NCI-H526 (cell line): ENCODE data around the gene NFIX.

Experiments used
- DNase-seq, 2 experiments: peaks; one replicate each; lab custom pipeline; 2025; lab: John Stamatoyannopoulos, UW

NFIX gene

DNA sequence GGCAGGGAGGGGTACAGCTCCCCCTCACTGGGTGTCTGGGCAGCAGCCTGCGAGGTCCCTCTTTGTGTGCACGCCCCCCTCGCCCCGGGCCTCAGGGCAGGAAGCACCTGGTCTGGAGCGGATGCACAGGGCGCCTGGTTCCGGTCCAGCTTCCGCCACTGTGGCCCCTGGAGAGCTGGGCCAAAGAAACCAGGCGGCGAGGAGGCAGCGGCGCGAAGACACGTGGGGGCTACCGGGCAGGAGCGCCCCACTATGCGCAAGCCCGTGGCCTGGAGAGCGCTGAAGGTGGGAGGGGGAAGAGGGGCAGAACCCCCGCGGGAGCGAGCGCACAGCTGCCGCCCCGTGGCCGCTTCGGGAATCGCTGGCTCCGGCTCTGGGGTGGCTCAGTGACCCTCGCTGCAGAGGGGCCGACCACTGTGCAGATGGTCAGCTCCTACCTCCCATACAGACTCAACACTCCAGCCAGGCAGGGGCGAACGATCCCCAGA lies 109.1 kb downstream of the NFIX start:
- DNase-seq, result peak in 1 of 2 experiments; percentile 24

DNA sequence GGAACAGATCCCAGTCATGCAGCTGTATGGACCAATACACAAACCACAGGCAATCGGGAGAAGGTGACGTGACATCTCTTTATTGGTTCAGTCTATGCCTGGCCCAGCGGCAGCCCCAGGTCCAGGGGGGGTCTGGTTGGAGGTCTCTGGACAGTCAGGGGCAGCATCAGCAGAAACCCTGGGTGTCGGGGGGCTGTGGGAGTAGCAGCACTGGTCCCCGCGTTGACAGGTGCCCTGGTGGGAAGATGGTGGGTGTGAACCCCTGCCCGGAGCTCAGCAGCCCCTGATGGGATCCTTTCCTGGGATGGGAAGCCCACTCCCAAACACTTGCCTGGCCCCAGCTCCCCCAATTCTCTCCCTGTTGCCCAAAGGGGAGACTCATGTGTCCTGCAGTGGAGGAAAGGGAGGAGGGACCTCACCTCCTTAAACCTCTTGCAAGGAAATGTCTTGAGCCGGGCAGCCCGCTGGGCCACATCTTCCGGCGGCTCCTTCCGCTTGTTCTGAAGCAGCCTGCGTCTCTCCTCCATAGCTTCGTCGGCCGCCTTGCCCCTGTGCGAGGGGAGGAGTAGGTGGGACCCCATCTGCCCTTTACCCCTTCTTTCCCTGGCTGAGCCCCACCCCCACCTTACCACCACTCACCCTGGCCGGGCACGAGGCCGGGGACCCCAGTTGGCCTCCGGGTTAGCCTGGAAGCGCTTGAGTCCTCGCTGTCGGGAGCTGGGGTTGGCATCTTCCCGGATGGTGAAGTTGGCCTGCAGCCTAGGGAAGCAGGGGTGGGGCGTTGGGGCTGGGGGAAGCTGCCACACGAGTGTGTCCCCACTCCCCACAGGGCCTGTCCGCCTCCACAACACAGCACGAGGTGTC lies 109.8 kb downstream of the NFIX start:
- DNase-seq, result no peak

- DNase-seq, result no peak
These were observed 114.3 kb downstream of the NFIX start for GRCh38 chr19:13109361-13110098.

DNA sequence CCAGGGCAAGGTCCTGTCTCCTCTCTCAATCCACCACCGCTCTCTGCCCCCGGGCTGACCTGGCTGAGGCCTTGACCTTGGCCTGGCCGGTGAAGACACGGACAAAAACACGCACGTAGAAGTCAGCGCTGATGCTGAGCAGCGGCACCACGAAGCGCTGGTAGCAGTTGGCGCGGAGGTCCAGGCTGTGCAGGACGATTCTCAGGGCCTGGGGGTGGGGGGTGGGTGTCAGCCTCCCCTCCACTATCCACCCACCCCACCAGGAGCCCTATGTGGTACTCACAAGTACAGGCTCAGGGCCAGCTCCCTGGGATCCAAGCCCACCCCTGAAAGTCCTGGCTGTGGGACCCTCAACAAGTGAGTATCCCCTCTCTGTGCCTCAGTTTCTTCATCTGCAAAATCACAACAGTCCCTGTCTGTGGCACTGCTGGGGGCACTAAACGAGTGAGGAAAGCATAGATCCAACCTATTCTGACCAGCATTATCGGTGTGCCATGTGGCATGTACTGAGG lies 114.9 kb downstream of the NFIX start:
- no peak for DNase-seq

DNA sequence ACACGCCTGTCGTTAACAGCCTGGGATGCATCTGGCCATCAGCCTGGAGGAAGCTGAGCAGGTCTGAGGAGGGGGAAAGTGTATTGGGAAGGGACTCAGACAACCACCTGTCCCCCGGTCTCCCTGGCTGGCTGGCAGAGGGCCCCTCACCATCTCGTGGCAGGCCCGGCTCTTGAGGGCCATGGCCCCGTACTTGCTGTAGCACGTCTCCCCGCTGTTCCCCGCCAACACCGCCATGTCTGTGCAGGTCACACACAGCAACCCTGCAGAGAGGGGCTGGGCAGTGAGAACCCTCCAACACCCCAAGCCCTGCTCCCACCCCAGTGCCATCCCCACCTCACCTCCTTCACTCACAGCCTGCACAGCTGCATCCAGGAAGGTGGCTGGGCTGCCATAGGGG lies 117.3 kb downstream of the NFIX start:
- DNase-seq, result no peak

DNA sequence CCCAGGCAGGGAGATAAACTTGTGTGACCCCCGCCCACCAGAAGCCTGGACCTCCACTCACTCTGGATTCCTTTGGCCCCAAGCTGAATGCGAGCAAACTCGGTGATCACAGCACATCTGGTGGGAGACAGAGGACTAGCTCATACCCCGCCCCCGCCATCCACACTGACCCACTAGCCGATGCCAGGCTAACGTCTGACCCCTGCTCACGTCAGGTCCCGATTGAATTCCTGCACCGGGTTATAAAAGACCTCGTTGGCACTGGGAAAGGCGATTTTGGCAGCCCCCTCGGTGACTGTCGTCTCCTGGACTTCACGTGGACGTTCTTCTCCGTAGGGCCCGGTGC lies 120.6 kb downstream of the NFIX start:
- no peak for DNase-seq

DNA sequence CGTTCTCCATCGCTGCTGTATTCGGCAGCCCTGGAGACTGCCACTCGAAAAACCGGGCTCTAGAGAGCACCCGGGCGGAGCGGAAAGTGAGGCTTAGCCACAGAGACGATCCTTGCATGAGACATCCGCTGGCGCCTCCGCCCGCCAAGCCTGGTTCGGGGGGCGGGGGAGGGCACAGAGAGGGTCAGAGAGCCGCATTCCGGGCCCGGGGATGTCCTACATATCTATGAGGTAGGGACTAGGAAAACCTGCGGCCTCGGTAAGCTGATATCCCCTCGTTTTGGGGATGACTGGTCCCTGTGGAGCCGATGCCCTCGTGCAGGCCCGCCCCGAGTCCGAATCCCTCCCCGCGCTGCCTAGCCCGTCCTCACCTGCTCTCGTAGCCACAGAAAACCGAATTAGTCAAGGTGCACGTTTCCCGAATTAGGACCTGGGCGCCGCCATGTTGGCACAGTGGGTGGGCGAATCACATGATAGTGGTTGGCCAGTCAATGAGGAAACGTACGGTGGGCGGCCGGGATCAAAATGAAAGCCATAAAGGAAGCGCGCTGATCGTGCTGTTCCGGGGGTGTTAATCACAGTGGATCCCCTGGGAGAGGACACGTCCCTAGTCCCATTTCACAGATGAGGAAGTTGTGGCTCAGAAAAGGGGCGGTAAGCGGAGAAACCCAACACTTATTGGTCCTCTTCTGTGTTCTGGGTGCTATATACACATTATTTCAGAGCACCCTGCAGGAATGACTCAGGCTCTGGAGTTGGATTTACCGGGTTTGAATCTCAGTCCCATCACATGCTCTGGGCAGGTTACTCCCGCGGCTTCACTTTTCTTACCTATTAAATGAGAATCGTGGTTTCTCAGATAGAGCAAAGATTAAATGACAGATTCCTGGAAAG lies 121.3 kb downstream of the NFIX start, which contains the start of gene TRMT1:
TRMT1 (minus strand) TSS at position 459 of the 894 bp plus-strand sequence; CDS start at position 118, 341 bp downstream.
- peak; percentile 49 to 92 for DNase-seq

- DNase-seq, result no peak
These were observed 122.0 kb downstream of the NFIX start for GRCh38 chr19:13117176-13117771.

GRCh38 chr19:13117772-13118423 lies 122.6 kb downstream of the NFIX start, which contains the start of gene NACC1:
TSS of gene NACC1 (plus strand) at chr19:13118264. CDS start at chr19:13135208, 16,944 bp downstream.
- peak; percentile 45 to 92 for DNase-seq

- peak; percentile 6 to 49 for DNase-seq
These were observed 123.3 kb downstream of the NFIX start for GRCh38 chr19:13118424-13119193.

- no peak for DNase-seq
These were observed 124.4 kb downstream of the NFIX start for GRCh38 chr19:13119627-13120026.

DNA sequence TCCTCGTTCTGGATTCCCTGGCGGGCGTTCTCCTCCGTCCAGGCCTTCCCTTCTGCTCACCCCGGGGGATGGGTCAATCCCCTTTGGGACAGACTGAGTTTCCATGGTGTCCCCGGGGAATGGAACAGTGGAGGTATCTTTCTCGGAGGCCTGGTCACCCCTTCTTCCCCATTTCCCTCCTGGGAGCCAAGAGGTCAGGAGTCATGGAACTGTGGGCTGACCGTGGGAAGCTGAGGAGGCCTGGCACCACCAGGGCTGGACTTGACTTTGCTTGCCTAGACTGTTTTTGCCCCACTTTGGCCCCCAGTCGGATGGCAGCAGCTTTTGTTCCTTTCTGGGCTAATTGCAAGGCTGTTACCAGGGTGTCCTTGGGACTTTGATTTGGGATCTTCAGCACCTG lies 124.8 kb downstream of the NFIX start:
- DNase-seq, result no peak

DNA sequence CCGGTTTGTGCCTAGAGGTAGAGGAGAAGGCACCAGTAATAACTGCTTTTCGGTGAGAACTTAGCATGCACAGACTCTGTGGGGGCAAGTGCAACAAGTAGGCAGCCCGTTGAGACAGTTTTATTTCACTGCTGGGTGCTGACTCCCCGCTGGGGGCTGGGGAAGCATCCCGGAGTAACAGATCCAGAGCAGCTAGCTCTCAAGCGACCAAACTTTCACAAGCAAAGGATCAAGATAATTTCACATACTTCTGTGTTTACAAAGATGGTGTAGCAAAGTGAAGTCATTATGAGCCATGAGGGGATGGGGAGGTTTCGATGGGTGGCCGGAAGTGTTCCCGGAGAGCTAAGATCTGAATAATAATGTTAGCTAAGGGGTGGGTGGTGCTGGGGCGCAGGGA lies 125.5 kb downstream of the NFIX start:
- DNase-seq, result no peak

GRCh38 chr19:13121551-13122274 lies 126.4 kb downstream of the NFIX start:
- DNase-seq, result no peak

DNA sequence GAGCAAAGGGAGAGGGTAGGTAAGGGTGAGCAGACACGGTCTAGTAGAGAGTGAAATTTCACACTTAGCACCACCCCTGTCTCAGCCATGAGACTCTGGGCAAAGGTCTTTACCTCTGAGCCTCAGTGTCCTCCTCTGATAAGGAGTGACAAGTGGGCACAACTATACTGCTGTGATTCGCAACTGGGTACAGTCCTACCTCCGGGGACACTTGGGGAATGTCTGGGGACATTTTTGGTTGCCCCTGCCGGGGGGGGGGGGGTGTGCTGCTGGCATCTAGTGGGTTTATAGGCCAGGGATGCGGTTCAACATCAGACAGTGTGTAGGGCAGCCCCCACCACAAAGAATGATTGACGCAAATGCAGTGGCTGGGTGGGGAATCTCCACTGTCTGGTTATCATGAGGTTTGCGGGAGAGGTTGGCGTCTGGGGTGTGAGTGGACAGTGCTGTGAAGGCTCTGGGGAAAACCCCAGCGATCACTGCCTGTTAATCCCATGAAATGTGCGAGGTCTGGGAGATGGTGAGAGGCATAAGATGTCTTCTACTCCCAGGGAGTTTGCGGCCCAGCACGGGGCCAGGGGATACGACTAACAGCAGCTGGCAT lies 127.1 kb downstream of the NFIX start:
- no peak for DNase-seq

DNA sequence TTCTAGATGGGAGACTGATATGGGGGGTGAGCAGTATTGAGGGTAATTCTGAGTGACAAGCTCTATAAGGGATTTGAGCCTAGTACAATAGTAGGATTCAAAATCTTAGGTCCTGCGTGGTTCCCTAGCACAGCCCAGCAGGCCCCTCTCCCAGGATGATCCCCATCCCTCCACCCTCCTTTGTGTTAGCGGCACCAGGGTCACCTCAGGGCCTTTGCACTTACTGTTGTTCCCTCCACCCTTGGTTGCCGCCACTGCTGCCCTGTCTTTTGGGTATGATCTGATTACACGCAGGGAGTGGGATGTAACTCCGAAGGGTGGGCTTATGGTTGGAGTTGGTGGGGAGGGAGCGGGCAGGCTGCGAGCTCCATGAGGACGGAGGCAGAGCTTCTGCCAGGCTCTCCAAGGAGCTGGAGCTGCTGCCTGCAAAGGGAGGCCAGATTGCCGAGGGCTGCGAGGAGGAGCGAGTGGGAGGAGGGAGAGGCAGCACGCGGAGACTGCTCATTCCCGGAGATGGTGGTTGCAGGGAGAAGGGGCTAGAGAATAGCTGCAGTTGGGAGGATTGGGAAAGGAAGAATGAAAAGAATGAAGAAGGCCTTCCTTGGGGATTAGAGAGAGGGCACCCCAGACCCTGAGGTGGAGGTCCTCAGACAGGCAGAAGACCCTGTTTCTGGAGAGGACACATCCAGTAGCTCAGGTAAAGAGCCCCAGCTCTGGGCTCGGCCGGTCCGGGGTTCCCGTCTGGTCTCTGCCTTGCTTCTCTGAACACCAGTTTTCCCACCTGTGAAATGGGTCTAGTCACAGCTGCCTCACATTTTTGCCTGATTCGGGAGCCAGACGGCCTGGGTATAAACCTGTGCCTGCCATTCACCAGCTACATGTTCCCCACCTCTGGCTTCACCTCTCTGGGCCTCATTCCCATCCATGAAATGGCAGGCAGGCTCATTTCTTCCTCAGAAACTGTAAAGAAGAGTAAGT lies 128.0 kb downstream of the NFIX start:
- no peak for DNase-seq

- no peak for DNase-seq
These were observed 131.8 kb downstream of the NFIX start for GRCh38 chr19:13127051-13127450.
